Memory B cell (primary cell): ENCODE results near the gene FOXE3.

Source experiments
- ATAC-seq: fragments of 150-1000 bp; cut with Tn5 transposase; 2 replicates; pipeline ENCODE4 v1.10.0; 2021; ENCODE audit warnings: low read depth, mild to moderate bottlenecking, moderate library complexity
- DNase-seq, 2 donors: peaks; one replicate each; pipeline ENCODE4 v3.0.0; 2022; ENCODE audit warnings: low spot score in 2 of 2
- H3K27ac Mint-ChIP-seq: one replicate; pipeline ENCODE4 v1.8.0; 2022; ENCODE audit warnings: mild to moderate bottlenecking, moderate library complexity, mixed read lengths
- H3K27me3 Mint-ChIP-seq: one replicate; pipeline ENCODE4 v1.8.0; 2022; ENCODE audit warnings: mixed read lengths
- H3K36me3 Mint-ChIP-seq: one replicate; pipeline ENCODE4 v1.8.0; 2022; ENCODE audit warnings: mild to moderate bottlenecking, mixed read lengths
- H3K4me1 Mint-ChIP-seq: one replicate; pipeline ENCODE4 v1.8.0; 2022; ENCODE audit warnings: mixed read lengths
- H3K4me3 Mint-ChIP-seq: one replicate; pipeline ENCODE4 v1.8.0; 2022; ENCODE audit warnings: mild to moderate bottlenecking, moderate library complexity, mixed read lengths
- H3K9me3 Mint-ChIP-seq: one replicate; pipeline ENCODE4 v1.8.0; 2022; ENCODE audit warnings: mixed read lengths

Gene FOXE3

DNA sequence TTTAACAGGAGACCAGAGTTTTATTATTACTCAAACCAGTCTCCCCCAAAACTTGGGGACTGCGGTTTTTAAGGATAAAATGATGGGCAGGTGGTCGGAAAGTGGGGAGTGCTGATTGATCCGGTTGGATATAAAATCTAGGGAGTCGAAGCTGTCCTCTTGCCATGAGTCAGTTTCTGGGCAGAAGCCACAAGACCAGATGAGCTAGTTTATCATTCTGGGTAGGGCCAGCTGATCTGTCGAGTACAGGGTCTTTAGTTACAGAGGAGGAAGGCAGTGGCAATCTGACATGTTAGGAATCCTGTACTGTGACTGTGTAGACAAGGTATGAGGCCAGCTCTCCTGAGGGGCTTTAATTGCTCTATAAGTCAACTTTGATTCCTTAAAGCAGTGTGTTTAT lies 22.9 kb upstream of the FOXE3 start:
- Mint-ChIP-seq H3K36me3 (peaks cover 1% of the 10 kb centered on the region), H3K27ac (no peak overlapping the region), H3K4me3 (no peak overlapping the region), H3K9me3 (no peaks in the 10 kb centered on the region), H3K27me3 (peaks cover 14% of the 10 kb centered on the region), H3K4me1 (peaks cover 6% of the 10 kb centered on the region)
- ATAC-seq = no peak
- no peak for DNase-seq

- Mint-ChIP-seq H3K36me3 (peaks cover 1% of the 10 kb centered on the region), H3K27ac (no peak overlapping the region), H3K9me3 (no peaks in the 10 kb centered on the region), H3K27me3 (peaks cover 13% of the 10 kb centered on the region), H3K4me1 (peaks cover 3% of the 10 kb centered on the region), H3K4me3 (no peak overlapping the region)
- ATAC-seq (no peak), DNase-seq (no peak)
These were observed 20.7 kb upstream of the FOXE3 start for GRCh38 chr1:47395433-47395832.

- H3K27me3 Mint-ChIP-seq = peaks cover 12% of the 10 kb centered on the region
- H3K4me3 Mint-ChIP-seq = no peak overlapping the region
- peaks cover 1% of the 10 kb centered on the region for H3K36me3 Mint-ChIP-seq
- no peak overlapping the region for H3K27ac Mint-ChIP-seq
- no peaks in the 10 kb centered on the region for H3K9me3 Mint-ChIP-seq
- ATAC-seq (no peak), DNase-seq (no peak)
- peaks cover 3% of the 10 kb centered on the region for H3K4me1 Mint-ChIP-seq
These were observed 19.4 kb upstream of the FOXE3 start for GRCh38 chr1:47396671-47397196.

DNA sequence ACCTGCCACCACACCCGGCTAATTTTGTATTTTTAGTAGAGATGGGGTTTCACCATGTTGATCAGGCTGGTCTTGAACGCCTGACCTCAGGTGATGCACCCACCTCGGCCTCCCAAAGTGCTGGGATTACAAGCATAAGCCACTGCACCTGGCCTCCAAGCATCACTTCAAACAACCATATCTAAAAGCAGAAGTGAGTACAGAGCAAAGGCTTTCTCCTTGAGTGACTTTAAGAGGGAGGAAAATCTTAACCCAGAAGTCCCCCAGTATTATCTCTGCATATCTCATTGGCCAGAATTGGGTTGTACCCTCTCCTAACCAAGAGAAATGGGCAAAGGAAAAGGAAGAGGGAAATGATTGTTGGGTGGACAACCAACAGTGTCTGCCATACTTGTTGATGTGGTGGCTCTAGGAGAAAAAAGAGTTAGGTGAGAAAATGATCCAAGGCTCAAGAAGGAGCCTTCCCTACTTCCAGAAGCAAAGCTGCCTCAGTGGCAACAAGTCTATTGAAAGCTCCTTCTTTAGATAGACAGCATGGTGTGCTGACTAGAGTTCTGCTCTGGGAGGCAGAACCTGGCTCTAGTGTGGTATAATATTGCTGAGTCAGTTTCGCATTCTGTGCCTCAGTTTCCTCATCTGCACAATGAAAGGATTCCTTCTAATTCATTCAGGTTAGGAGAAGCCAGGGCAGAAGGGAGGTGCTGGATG lies 16.8 kb upstream of the FOXE3 start:
- DNase-seq (peak in 1 of 2 donors; percentile 9), ATAC-seq (peak; percentile 95)
- Mint-ChIP-seq H3K36me3 (peaks cover 1% of the 10 kb centered on the region), H3K9me3 (no peaks in the 10 kb centered on the region), H3K27me3 (peaks cover 12% of the 10 kb centered on the region), H3K4me1 (peaks cover 3% of the 10 kb centered on the region), H3K4me3 (no peak overlapping the region), H3K27ac (no peak overlapping the region)

DNA sequence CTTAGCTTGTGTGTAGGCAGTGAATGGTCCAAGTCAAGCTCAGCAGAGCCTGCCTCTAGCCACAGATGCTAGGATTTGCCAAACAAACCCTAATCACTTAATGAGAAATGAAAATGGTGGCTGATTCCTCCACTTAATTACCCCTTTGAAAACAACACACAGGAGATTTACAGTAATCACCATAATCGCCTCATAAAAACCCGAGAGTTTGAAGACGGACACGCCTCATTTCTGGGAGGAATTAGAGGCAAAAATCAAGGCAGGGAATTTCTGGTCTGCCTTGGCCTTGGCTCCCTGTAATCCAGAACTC lies 16.3 kb upstream of the FOXE3 start:
- H3K27ac Mint-ChIP-seq = no peak overlapping the region
- peaks cover 12% of the 10 kb centered on the region for H3K27me3 Mint-ChIP-seq

GRCh38 chr1:47401761-47402160 lies 14.3 kb upstream of the FOXE3 start:
- Mint-ChIP-seq H3K4me3 (no peak overlapping the region), H3K36me3 (peaks cover 1% of the 10 kb centered on the region), H3K4me1 (peaks cover 3% of the 10 kb centered on the region), H3K9me3 (no peaks in the 10 kb centered on the region), H3K27me3 (peaks cover 15% of the 10 kb centered on the region), H3K27ac (no peak overlapping the region)
- ATAC-seq (no peak), DNase-seq (no peak)

More for the DNA sequence above, 16.3 kb upstream of the FOXE3 start:
- H3K4me3 Mint-ChIP-seq = no peak overlapping the region
- H3K4me1 Mint-ChIP-seq = peaks cover 3% of the 10 kb centered on the region
- peaks cover 1% of the 10 kb centered on the region for H3K36me3 Mint-ChIP-seq
- H3K9me3 Mint-ChIP-seq = no peaks in the 10 kb centered on the region
- ATAC-seq = no peak
- no peak for DNase-seq

DNA sequence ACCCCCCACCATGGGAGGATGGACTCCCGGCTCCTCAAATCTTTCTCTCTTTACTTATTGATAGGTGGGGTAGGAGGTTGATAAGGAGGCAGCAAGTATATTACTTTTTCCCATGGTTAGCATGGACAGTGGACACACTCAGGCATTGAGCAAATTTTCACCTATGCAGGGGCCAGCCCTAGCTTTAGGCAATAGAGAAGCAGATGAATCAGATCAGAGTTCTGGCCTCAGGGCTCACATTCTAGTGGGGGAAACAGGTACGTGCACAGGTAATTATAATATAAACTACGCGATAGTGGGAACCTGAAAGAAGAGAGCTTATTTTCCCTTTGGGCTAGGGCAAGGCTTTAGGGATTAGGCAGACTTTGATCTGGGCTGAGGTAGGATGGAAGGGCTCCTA lies 13.5 kb upstream of the FOXE3 start:
- Mint-ChIP-seq H3K4me3 (no peak overlapping the region), H3K9me3 (no peaks in the 10 kb centered on the region), H3K36me3 (no peaks in the 10 kb centered on the region), H3K4me1 (peaks cover 3% of the 10 kb centered on the region), H3K27ac (no peak overlapping the region), H3K27me3 (peaks cover 12% of the 10 kb centered on the region)
- DNase-seq (no peak), ATAC-seq (no peak)

DNA sequence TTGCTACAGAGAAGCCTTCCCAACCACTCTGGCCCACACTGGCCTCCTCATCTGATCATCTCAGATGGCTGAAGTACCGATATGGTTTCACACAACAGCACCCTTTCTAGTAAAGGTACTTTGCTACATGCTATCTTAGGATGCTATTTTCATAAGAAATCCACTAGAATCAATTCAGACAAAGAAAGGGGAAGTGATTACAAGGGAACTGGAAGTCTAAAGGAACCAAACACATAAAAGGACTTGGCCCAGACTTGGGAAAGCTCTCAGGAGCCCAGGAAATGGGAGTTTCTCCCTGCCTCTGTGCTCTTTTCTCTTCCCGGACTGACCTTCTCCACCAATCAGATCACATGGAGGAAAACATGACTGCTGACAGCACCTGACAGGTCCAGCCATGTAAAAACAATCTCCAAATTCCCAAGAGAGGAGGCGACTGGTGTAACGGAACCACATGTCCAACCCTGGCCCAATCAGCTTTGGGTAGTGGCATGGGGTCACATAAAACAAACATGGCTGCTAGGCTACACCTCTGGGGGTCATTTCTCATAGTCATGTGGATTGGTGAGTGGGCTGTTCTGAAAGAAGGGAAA lies 12.7 kb upstream of the FOXE3 start:
- Mint-ChIP-seq H3K9me3 (no peaks in the 10 kb centered on the region), H3K36me3 (no peaks in the 10 kb centered on the region), H3K4me1 (peaks cover 3% of the 10 kb centered on the region), H3K4me3 (no peak overlapping the region), H3K27ac (no peak overlapping the region), H3K27me3 (peaks cover 12% of the 10 kb centered on the region)
- DNase-seq (no peak), ATAC-seq (no peak)

DNA sequence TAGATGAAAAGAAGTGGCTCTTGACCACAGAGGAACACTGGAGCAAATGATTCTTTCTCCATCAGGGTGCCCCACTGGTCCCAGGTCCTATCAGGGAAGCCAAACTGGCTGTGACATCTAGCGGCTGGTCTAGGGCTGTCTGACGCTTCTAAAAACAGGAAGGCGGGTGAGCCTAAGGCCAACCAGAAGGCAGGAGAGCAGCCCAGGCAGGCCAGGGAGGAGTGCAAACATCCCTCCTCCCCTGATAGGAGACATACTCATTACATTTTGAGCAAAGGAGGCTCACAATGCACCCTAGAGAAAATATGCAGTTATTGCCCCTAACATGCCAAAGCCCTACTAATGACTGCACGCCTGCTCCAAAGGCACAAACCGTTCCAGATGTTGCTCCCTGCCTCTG lies 10.4 kb upstream of the FOXE3 start:
- Mint-ChIP-seq H3K4me1 (no peaks in the 10 kb centered on the region), H3K27me3 (peaks cover 15% of the 10 kb centered on the region), H3K36me3 (no peaks in the 10 kb centered on the region), H3K9me3 (no peaks in the 10 kb centered on the region), H3K27ac (no peak overlapping the region), H3K4me3 (no peak overlapping the region)
- DNase-seq (no peak), ATAC-seq (no peak)

DNA sequence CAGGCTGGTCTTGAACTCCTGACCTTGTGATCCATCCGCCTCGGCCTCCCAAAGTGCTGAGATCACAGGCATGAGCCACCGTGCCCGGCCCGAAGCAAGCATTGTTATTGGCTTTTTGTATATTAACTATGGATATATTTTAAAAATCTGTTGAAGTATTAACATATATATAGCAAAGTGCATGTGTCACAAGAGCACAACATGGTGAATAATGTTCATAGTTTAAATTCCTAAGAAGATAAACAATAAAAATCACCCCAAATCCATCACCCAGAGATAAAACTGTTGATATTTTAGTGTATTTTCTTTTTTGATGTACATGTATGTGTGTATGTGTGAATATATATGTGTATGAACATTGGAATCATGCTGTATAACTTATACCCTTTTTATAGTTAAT lies 9.1 kb upstream of the FOXE3 start:
- H3K4me1 Mint-ChIP-seq = no peaks in the 10 kb centered on the region
- ATAC-seq = no peak

DNA sequence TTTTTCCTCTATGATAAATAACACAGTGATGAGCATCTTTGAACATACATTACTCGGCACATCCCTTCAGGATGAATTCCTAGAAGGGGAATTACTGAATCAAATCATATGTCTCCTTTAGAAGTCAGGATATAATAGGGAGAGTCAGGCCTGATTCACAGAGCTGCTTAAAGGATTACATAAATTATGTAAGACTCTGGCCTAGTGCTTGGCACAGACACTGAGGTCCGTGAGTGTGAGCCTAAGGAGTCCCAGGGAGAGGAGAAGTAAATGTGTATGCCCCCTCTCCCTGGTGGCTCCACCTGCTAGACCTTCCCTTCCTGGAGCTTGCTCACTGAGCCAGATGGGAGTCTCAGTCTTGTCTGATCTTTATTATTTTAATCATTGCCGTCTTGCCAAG lies 8.6 kb upstream of the FOXE3 start:
- no peak overlapping the region for H3K4me3 Mint-ChIP-seq
- no peaks in the 10 kb centered on the region for H3K4me1 Mint-ChIP-seq
- H3K9me3 Mint-ChIP-seq = no peaks in the 10 kb centered on the region
- H3K27ac Mint-ChIP-seq = no peak overlapping the region
- ATAC-seq (no peak), DNase-seq (no peak)
- H3K36me3 Mint-ChIP-seq = no peaks in the 10 kb centered on the region
- H3K27me3 Mint-ChIP-seq = peaks cover 12% of the 10 kb centered on the region

More for the DNA sequence above, 9.1 kb upstream of the FOXE3 start:
- DNase-seq = no peak
- peaks cover 13% of the 10 kb centered on the region for H3K27me3 Mint-ChIP-seq
- H3K4me3 Mint-ChIP-seq = no peak overlapping the region
- no peaks in the 10 kb centered on the region for H3K9me3 Mint-ChIP-seq
- H3K36me3 Mint-ChIP-seq = no peaks in the 10 kb centered on the region
- no peak overlapping the region for H3K27ac Mint-ChIP-seq

GRCh38 chr1:47409311-47410067 lies 6.6 kb upstream of the FOXE3 start:
- peaks cover 1% of the 10 kb centered on the region for H3K36me3 Mint-ChIP-seq
- ATAC-seq = no peak
- H3K4me3 Mint-ChIP-seq = no peak overlapping the region
- DNase-seq = no peak
- H3K4me1 Mint-ChIP-seq = no peaks in the 10 kb centered on the region
- H3K27ac Mint-ChIP-seq = no peak overlapping the region
- no peaks in the 10 kb centered on the region for H3K9me3 Mint-ChIP-seq
- peaks cover 17% of the 10 kb centered on the region for H3K27me3 Mint-ChIP-seq

DNA sequence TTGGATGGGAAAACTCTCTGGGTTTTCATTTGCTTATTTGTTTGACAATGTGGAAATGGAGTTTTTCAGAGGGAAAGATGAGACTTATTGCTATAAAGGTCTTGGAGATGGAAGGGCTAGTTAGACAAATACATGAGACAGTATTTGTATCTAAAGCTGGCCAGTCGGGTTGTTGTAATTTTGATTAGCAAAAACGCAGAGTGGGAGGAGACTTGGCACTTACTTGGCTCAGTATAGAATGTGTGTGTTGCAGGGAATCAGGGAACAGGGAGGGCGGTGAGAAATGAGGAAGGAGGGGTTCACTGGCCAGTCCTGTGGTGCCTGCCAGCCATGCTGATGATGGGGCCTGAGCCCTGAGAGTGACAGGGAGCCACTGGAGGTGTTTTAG lies 6.0 kb upstream of the FOXE3 start:
- DNase-seq = no peak
- Mint-ChIP-seq H3K4me3 (no peak overlapping the region), H3K9me3 (no peaks in the 10 kb centered on the region), H3K27ac (no peak overlapping the region), H3K4me1 (no peaks in the 10 kb centered on the region), H3K27me3 (peaks cover 16% of the 10 kb centered on the region), H3K36me3 (peaks cover 1% of the 10 kb centered on the region)
- no peak for ATAC-seq

DNA sequence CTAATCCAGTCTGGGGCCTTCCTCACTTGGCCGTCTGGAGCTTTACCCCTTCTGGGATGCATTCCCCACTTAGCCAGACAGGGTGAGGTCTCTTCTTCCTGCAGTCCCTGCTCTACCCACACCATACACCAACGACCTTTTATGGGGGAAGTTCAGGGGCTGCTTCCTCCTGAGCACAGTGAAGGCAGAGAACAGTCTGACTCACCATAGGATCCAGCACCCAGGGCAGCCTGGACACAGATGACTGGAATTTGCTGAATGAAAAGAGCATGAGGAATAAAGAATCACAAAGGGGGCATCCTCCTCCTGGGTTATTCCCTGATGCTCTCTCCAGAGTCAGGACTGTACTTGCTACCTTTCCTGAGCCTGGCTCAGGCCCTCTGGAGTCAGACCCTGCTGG lies 4.6 kb upstream of the FOXE3 start:
- H3K36me3 Mint-ChIP-seq = peaks cover 1% of the 10 kb centered on the region
- ATAC-seq (no peak), DNase-seq (no peak)
- no peak overlapping the region for H3K4me3 Mint-ChIP-seq
- peaks cover 20% of the 10 kb centered on the region for H3K27me3 Mint-ChIP-seq
- H3K9me3 Mint-ChIP-seq = no peaks in the 10 kb centered on the region
- no peaks in the 10 kb centered on the region for H3K4me1 Mint-ChIP-seq
- H3K27ac Mint-ChIP-seq = no peak overlapping the region
